Peyer's patch (tissue), 4 donors: ENCODE results near the gene TAGLN2.

Experiments used
- POLR2A ChIP-seq, 2 donors: fragments of 450-650 bp; IDR thresholded peaks; one replicate each; pipeline ENCODE4 v1.5.1; 2017; ENCODE audit warnings: antibody characterized with exemption in 2 of 2, mild to moderate bottlenecking in 2 of 2, moderate library complexity in 2 of 2
- TF ChIP-seq, protein P1 (sequence below), 6 experiments: fragments of 450-650 bp in 4 of 6; fragments of 200-600 bp in 2 of 6; sonication (generic) in 1 of 6; IDR thresholded peaks; one replicate each; pipeline ENCODE4 v1.5.1; 2017 to 2019; ENCODE audit warnings: antibody characterized with exemption in 6 of 6, mild to moderate bottlenecking in 3 of 6, moderate library complexity in 1 of 6

DNA sequence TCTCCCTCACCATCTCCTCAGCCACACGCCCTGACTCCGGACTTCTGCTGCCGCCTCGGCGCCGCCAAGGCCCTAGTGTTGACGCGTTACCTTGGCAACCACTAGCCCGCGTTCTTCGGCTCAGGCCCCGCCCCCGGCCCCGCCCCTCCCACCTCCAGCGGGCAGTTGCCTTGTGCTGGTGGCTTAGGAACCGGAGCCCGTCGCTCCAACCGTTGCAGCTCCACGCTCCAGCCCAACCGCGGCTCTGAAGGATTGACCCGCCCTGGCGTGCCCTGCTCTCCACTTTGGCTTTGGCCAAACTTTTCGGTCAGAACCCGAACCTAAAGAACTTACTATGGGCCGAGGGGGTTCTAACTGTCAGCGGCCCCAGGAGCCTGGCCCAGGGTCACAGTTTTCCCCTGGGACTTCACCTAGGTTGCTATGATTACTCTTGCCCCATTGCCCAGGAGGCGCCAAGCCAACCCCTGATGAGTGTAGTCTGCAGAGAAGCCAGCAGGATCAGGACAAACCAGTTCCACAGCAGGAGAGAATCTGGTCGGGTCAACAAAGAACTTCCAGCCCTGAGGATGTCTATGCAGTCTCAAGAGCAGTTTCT is 25.1 kb downstream of the TAGLN2 start, which contains the start of gene CFAP45:
- no peak for TF ChIP-seq POLR2A (IDR thresholded peaks at IDR 0.05)
- TF ChIP-seq, protein P1, sequence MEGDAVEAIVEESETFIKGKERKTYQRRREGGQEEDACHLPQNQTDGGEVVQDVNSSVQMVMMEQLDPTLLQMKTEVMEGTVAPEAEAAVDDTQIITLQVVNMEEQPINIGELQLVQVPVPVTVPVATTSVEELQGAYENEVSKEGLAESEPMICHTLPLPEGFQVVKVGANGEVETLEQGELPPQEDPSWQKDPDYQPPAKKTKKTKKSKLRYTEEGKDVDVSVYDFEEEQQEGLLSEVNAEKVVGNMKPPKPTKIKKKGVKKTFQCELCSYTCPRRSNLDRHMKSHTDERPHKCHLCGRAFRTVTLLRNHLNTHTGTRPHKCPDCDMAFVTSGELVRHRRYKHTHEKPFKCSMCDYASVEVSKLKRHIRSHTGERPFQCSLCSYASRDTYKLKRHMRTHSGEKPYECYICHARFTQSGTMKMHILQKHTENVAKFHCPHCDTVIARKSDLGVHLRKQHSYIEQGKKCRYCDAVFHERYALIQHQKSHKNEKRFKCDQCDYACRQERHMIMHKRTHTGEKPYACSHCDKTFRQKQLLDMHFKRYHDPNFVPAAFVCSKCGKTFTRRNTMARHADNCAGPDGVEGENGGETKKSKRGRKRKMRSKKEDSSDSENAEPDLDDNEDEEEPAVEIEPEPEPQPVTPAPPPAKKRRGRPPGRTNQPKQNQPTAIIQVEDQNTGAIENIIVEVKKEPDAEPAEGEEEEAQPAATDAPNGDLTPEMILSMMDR (IDR thresholded peaks at IDR 0.05) = no peak
